C1 segment of cervical spinal cord (tissue), 14 donors: Measurements from ENCODE around the gene KANSL1.

Experiments
- DNase-seq, 14 donors: peaks; one replicate each; lab custom pipeline; 2025; lab: John Stamatoyannopoulos, UW

KANSL1 gene

DNA sequence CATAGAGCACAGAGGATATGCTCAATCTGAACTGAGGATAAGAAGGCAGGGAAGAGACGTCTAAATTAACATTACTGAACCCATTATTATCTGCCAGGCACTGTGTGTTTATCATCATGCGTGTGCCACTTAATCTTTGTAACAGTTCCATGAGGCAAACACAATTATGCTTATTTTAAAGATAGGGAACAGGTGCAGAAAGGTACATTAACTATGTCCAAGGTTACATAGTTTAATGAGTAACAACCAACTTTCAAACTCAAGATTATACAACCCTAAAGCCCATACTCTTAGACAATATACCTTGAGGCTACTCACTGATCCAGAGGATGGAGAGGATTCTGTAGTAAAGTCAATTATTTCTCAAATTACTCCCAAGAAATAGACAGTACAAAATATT, 151.0 kb downstream of the KANSL1 start:
- DNase-seq: no peak

DNA sequence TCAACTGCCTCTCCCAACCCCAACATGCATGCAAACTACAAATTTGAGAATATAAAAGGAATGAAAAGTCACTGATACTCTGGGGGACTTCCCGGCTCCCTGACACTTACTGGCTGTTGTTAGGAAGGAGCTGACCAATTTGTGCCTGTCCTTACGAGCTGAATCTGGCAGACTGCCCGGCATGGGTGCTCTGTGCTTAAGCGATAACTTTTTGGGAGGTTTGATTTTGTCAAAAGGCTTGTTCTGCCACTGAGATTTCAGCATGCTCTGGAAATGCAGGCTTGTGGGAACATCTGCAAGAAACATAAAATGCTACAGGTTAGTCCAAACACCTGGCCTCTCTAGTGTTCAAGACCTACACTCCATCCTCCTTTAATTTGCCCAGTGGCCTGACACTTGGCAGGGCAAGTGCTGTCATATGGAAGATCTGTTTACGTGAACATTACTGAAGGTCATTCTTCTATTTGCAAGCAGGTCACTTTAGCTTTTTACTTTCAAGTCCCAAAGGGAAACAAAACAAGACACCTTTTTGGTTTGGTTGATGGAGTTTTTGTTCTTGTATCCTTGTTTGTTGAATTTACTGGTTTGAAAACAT, 153.5 kb downstream of the KANSL1 start:
- DNase-seq: peak in 1 of 14 donors; percentile 44

DNA sequence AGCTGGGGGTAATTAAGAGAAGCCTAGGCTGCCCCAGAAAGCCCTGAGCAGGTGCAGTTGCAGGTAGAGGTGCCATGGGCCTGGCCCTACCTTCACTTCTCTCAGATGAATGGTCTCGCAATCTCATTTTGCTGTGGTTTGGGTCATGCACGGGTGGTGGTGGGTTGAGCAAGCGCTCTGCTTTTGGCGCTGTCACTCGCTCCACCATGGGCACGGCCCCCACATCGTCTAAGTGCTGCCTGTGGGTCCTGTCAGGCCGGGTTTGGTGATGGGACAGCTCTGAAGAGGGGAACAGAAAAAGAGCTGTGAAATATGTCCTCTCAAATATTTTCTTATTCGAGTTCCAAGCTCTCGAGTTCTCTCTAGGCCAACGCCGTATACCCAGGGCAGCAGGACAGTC, 154.3 kb downstream of the KANSL1 start:
- DNase-seq: no peak

DNA sequence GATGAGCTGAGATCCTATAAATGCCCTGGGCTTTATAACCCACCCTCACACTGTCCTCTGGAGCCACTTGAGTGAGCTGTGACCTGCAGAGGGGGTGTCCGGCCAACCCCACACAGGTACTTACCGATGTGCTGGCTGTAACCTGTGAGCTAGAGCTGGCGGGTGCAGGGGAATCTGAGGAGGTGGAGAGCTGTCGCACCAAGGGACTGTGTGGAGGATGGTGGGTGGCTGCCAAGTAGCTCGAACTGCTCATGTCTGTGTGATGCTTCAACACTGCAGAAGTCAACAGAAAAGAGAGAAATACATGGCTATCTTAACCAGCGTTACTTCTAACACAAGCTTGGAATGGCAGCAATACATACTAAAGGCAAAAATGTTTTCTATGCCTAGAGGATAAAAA, 154.8 kb downstream of the KANSL1 start:
- peak in 1 of 14 donors; percentile 28 for DNase-seq

DNA sequence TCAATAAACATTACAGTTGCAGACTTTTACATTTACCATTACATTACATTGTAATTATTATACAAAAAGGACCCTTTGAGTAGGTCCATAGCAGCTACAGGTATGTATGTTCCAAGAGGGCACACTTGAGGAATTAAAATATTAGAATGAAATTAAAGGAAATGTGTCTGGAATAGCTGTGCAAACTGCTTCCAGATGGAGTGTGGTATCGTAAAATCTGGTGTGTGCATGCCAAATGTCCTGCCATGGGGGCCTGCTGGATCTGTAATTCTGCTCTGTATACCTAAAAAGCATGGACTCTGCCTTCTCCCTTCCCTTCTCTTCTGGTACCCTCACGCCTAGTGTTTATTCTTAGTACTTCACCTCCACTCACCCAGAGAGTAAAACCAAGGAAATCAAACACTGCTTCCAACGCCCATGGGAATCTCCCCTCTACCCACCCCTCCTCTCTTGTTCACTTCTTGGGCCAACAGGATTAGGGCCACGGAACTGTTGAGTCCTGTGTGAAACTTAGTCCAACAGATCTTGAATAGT, 155.4 kb downstream of the KANSL1 start:
- DNase-seq: no peak

DNA sequence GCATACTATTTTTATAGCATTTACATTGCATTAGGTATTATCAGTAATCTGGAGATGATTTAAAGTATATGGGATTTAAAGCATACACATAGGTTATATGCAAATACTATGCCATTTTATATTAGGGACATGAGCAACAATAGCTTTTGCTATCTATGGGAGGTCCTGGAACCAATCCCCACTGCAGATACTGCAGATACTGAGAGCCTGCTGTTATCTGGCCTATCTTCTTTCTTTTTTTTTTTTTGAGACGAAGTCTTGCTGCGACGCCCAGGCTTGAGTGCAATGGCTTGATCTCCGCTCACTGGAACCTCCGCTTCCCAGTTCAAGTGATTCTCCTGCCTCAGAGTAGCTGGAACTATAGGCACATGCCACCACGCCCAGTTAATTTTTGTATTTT, 156.7 kb downstream of the KANSL1 start:
- peak in 1 of 14 donors; percentile 62 for DNase-seq

DNA sequence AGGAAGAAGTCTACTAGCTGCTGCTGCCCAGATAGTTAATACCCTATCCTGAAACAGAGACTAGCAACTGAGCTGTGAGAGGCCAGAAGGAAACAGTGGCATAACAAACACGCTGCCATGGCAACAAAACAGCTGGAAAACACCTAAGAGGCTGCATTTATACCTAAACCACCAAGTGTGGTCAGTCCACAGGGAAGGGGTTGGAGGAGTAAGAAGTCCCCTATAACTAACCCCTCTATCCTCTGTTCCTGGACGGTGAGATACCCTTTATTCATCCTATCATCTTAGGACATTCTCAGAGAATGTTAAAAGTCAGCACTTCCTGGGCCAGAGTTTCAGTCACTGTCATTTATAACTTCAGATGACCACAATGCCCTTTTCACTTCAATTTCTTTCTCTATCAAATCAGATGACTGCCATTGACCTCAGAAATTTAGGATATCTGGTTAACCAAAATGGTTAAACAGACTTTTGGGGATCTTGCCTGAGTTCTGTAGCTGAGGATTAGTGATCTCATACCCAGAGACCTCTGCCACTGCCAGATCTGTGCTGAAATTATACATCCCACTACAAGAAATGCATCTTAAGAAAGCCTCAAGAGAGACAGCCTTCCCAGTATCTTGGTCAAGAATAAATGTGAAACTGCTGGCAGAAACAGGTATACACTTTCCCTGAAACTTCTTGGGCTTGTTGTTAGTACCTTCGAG, 158.0 kb downstream of the KANSL1 start:
- DNase-seq: no peak

DNA sequence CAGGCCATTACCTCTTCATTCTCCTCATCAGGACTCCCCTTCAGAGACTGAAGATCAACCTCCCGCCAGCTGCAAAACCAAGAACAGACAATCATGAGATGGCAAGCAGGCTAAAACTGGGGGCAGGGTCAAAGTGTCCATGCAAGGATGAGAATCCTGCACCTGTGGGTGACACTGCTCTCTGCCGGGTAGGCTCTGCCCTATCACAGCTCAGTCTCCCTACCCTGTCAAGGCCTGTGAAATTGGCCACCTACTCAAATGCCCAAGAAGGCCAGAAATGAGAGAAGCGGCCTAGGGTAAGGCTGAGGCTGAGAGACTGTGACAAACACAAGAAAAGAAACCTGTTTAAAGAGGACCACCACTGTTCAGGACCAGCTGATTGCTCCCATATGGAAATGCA, 159.8 kb downstream of the KANSL1 start:
- DNase-seq: no peak

DNA sequence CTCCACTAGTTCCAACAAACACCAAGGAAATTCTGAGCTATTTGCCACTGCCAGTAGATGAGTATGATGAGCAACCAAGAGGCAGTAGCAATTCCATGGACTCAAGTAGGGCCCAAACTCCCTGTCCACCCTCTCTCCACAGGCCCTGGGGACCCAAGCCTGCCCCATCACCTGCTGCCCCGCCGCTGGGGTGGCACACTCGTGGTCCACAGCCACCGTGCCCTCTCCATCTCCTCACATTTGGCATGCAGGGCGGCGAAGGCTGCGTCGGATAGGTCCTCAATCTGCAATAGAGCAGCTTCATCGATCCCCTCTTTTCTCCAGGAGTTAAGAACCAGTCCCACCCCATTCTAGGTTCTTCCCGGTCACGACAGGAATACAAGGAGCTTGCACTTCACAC, 160.3 kb downstream of the KANSL1 start:
- DNase-seq: no peak

DNA sequence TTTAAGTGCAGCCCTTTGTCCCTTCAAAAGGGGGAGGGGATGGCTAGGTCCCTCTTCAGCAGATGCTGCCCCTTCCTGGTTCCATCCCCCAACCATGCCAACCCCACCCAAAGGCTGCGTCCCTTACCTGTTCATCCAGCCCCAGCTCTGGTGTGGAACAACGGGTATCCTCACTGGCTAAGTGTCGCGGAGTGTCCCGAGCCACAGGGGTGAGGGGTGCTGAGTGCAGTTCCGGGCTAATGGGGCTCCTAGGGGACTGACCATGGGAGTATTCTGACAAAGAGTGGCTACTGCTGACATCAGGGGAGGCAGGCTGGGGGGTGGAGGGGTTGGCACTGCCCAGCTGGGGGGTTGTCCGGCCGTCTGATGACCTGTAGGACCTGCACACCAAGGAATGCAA, 161.3 kb downstream of the KANSL1 start:
- DNase-seq: no peak

DNA sequence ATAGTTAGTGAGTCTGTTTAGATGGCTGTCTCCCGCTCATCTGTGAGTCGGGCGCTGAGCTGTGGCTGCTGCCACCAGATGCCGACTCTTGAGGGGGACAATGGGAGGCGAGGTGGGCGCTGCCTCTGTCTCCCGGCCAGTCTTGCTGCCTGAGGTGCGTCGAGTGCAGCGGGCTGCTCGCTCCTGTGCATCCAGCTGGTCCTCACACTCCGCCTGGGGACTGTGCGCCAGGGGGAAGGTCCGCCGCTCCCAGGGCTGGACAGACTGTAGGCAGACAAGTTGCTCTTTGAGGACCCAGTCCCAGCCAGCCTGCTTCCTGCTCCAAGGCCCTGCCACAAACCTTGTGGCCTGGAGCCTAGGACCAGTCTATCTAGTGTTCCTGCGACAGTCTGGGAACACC, 161.8 kb downstream of the KANSL1 start:
- no peak for DNase-seq

DNA sequence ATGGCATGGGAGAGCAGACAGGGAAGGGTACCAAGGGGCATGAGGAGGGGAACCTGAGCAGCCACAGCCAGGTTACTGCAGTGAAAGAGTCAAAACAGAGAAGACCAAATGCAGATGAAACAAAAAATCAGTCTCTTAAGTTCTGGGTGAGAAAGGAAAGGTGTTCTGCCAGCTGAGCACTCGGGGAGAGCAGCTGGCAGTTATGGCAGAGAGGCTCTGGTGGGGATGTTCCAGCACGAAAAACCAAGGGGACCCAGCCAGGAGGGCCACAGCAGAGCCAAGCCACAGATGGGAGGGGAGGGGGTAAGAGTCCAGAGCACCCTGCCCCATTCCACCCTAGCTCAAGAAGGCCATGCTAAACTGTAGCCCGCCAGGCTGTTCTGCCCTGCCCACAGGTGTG, 162.5 kb downstream of the KANSL1 start:
- DNase-seq: no peak

DNA sequence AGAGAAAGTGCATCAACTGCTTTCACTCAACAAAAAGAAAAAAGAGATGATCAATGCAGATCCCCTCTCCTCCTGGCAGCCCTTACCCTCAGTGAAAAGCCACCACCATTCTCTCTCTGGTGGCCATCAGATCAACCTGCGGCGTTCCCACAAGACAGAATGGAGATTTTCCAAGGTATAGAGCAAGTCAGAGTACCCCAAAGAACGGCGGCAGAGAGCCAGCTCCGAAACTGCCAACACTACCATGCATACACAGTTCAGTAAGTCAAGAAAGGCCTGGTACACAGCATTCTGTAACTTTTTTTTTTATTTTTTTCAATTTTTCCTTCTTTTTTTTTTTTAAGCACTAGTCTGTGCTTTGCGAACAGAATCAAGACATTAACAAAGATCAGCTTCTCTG, 163.6 kb downstream of the KANSL1 start:
- DNase-seq: no peak

DNA sequence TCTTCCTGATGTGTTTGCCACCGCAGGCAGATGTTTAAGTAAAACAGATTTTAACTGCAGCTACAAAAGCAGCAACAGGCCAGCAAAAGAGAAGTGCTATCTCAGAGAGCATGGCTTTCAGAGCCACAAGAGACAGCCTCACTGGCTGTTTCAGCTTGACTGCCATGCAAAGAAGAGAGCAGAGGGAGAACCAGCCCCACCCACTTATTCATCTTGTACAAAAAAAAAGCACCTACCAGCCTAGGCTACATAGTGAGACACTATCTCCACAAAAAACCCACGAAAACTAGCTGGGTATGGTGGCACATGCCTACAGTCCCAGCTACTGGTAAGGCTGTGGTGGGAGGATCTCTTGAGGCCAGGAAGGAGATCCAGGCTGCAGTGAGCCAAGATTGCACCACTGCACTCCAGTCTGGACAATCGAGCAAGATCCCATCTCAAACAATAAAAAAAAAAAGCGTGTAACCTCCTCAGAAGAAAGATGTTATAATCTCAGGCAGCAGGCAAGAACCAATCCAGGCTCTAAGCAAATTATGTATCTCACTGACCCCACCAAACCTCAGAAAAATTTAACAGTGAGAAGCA, 164.2 kb downstream of the KANSL1 start:
- DNase-seq: no peak

DNA sequence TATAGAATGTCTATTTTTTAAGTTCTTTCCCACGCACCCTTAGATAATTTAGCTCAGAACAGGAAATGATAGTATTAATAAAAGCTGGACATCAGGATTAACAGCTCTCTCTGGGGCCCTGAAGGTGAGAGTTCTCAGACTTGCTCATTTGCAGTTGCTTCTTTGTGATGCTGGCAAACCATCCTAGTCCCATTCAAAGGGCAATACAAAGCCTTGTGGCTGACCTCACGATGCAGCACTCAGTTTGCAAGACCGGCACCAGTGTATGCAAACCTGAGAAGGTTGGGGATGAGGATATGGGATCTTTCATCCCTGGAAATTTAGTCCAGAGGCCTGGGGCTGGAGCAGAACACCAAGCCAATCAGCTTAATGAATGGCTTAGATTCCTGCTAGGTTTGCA, 164.9 kb downstream of the KANSL1 start:
- no peak for DNase-seq

DNA sequence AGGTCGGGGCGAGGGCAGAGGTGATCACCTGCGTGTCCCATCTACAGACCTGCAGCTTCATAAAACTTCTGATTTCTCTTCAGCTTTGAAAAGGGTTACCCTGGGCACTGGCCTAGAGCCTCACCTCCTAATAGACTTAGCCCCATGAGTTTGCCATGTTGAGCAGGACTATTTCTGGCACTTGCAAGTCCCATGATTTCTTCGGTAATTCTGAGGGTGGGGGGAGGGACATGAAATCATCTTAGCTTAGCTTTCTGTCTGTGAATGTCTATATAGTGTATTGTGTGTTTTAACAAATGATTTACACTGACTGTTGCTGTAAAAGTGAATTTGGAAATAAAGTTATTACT, 165.3 kb downstream of the KANSL1 start:
- DNase-seq: no peak

DNA sequence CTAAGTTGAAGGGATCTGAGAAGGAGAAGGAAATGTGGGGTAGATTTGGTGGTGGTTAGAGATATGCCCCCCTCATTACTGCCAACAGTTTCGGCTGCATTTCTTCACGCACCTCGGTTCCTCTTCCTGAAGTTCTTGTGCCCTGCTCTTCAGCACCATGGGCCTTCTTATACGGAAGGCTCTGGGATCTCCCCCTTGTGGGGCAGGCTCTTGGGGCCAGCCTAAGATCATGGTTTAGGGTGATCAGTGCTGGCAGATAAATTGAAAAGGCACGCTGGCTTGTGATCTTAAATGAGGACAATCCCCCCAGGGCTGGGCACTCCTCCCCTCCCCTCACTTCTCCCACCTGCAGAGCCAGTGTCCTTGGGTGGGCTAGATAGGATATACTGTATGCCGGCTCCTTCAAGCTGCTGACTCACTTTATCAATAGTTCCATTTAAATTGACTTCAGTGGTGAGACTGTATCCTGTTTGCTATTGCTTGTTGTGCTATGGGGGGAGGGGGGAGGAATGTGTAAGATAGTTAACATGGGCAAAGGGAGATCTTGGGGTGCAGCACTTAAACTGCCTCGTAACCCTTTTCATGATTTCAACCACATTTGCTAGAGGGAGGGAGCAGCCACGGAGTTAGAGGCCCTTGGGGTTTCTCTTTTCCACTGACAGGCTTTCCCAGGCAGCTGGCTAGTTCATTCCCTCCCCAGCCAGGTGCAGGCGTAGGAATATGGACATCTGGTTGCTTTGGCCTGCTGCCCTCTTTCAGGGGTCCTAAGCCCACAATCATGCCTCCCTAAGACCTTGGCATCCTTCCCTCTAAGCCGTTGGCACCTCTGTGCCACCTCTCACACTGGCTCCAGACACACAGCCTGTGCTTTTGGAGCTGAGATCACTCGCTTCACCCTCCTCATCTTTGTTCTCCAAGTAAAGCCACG, 165.9 kb downstream of the KANSL1 start:
- DNase-seq: no peak

DNA sequence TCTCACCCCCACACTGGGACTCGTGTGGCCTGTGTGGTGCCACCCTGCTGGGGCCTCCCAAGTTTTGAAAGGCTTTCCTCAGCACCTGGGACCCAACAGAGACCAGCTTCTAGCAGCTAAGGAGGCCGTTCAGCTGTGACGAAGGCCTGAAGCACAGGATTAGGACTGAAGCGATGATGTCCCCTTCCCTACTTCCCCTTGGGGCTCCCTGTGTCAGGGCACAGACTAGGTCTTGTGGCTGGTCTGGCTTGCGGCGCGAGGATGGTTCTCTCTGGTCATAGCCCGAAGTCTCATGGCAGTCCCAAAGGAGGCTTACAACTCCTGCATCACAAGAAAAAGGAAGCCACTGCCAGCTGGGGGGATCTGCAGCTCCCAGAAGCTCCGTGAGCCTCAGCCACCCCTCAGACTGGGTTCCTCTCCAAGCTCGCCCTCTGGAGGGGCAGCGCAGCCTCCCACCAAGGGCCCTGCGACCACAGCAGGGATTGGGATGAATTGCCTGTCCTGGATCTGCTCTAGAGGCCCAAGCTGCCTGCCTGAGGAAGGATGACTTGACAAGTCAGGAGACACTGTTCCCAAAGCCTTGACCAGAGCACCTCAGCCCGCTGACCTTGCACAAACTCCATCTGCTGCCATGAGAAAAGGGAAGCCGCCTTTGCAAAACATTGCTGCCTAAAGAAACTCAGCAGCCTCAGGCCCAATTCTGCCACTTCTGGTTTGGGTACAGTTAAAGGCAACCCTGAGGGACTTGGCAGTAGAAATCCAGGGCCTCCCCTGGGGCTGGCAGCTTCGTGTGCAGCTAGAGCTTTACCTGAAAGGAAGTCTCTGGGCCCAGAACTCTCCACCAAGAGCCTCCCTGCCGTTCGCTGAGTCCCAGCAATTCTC, 166.8 kb downstream of the KANSL1 start:
- DNase-seq: peak in 4 of 14 donors; percentile 18 to 50 (median 29)

DNA sequence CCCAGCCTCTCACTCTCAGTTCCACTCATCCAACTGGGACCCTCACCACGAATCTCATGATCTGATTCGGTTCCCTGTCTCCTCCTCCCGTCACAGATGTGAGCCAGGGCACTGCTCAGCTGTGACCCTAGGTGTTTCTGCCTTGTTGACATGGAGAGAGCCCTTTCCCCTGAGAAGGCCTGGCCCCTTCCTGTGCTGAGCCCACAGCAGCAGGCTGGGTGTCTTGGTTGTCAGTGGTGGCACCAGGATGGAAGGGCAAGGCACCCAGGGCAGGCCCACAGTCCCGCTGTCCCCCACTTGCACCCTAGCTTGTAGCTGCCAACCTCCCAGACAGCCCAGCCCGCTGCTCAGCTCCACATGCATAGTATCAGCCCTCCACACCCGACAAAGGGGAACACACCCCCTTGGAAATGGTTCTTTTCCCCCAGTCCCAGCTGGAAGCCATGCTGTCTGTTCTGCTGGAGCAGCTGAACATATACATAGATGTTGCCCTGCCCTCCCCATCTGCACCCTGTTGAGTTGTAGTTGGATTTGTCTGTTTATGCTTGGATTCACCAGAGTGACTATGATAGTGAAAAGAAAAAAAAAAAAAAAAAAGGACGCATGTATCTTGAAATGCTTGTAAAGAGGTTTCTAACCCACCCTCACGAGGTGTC, 167.6 kb downstream of the KANSL1 start:
- DNase-seq: no peak

DNA sequence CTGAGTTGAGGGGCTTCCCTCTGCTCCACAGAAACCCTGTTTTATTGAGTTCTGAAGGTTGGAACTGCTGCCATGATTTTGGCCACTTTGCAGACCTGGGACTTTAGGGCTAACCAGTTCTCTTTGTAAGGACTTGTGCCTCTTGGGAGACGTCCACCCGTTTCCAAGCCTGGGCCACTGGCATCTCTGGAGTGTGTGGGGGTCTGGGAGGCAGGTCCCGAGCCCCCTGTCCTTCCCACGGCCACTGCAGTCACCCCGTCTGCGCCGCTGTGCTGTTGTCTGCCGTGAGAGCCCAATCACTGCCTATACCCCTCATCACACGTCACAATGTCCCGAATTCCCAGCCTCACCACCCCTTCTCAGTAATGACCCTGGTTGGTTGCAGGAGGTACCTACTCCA, 168.2 kb downstream of the KANSL1 start:
- DNase-seq: no peak

DNA sequence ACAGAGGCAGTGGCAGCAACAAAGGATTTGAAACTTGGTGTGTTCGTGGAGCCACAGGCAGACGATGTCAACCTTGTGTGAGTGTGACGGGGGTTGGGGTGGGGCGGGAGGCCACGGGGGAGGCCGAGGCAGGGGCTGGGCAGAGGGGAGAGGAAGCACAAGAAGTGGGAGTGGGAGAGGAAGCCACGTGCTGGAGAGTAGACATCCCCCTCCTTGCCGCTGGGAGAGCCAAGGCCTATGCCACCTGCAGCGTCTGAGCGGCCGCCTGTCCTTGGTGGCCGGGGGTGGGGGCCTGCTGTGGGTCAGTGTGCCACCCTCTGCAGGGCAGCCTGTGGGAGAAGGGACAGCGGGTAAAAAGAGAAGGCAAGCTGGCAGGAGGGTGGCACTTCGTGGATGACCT, 168.6 kb downstream of the KANSL1 start:
- DNase-seq: no peak
